Regular cardiac myocyte (primary cell): ENCODE data around the gene KRTAP4-8. TPM values are rescaled to one million over a fixed set of nuclear protein-coding genes. Genes with fewer than 3 reads are reported as not detected.

Source experiments
- total RNA-seq: library from RNA; depleted of rRNA; stranded (reverse); fragments of >200 nt; gene quantifications from 2 replicates; pipeline ENCODE4 v1.2.3, GENCODE V29; 2014

Gene KRTAP4-8
- total RNA-seq = not detected in 2 replicates

GRCh38 chr17:41098042-41098441 lies at the start of gene KRTAP4-8:
TSS of gene KRTAP4-8 (minus strand) at chr17:41098142. CDS start at chr17:41098084, 58 bp downstream.

GRCh38 chr17:41140360-41141131 lies 42.6 kb upstream of the KRTAP4-8 start, which contains the start of gene KRTAP4-6:
TSS of gene KRTAP4-6 (minus strand) at chr17:41140544. CDS start at chr17:41140487, 57 bp downstream.

GRCh38 chr17:41123991-41124371 lies 26.0 kb upstream of the KRTAP4-8 start, which contains the start of gene KRTAP4-12:
TSS of gene KRTAP4-12 (minus strand) at chr17:41124182. CDS start at chr17:41124122, 60 bp downstream.

GRCh38 chr17:41117846-41118386 lies 20.0 kb upstream of the KRTAP4-8 start, which contains the start of gene KRTAP4-11:
TSS of gene KRTAP4-11 (minus strand) at chr17:41118373. CDS start at chr17:41118315, 58 bp downstream.

GRCh38 chr17:41105347-41105746 lies 7.4 kb upstream of the KRTAP4-8 start, which contains the start of gene KRTAP4-9:
TSS of gene KRTAP4-9 (plus strand) at chr17:41105389. CDS start at chr17:41105389, 0 bp downstream.

GRCh38 chr17:41101586-41102259 lies 3.8 kb upstream of the KRTAP4-8 start, which contains the start of gene KRTAP4-16:
TSS of gene KRTAP4-16 (minus strand) at chr17:41102209. CDS start at chr17:41102209, 0 bp downstream.

GRCh38 chr17:41084100-41084856 lies 13.7 kb downstream of the KRTAP4-8 start, which contains the start of gene KRTAP4-7:
TSS of gene KRTAP4-7 (plus strand) at chr17:41084150. CDS start at chr17:41084207, 57 bp downstream.

GRCh38 chr17:41065829-41066624 lies 31.9 kb downstream of the KRTAP4-8 start, which contains the start of gene KRTAP2-4:
TSS of gene KRTAP2-4 (minus strand) at chr17:41065879. CDS start at chr17:41065845, 34 bp downstream.

GRCh38 chr17:41060052-41060604 lies 37.8 kb downstream of the KRTAP4-8 start, which contains the start of gene KRTAP2-3:
TSS of gene KRTAP2-3 (minus strand) at chr17:41060114. CDS start at chr17:41060050, 64 bp downstream.

GRCh38 chr17:41055130-41055529 lies 42.8 kb downstream of the KRTAP4-8 start, which contains the start of gene KRTAP2-2:
TSS of gene KRTAP2-2 (minus strand) at chr17:41055230. CDS start at chr17:41055211, 19 bp downstream.

Other genes starting within 250 kb of the KRTAP4-8 start
- not detected in 2 replicates for gene KRT12, start 230.9 kb downstream of the KRTAP4-8 start, total RNA-seq
- not detected in 2 replicates for gene KRT20, start 212.9 kb downstream of the KRTAP4-8 start, total RNA-seq
- gene KRT23, start 160.5 kb downstream of the KRTAP4-8 start, total RNA-seq = under 0.01 TPM in 1 of 2 replicates, not detected in the other
- 0.28 TPM in 1 of 2 replicates, not detected in the other for gene KRT39, start 131.2 kb downstream of the KRTAP4-8 start, total RNA-seq
- gene KRT40, start 113.8 kb downstream of the KRTAP4-8 start, total RNA-seq = not detected in 2 replicates
- not detected in 2 replicates for gene KRTAP3-3, start 104.0 kb downstream of the KRTAP4-8 start, total RNA-seq
- gene KRTAP3-2, start 98.2 kb downstream of the KRTAP4-8 start, total RNA-seq = not detected in 2 replicates
- not detected in 2 replicates for gene KRTAP3-1, start 89.0 kb downstream of the KRTAP4-8 start, total RNA-seq
- gene KRTAP1-5, start 70.9 kb downstream of the KRTAP4-8 start, total RNA-seq = 1.9 and 5.1 TPM in 2 replicates
- not detected in 2 replicates for gene KRTAP1-4, start 67.9 kb downstream of the KRTAP4-8 start, total RNA-seq
- gene KRTAP1-3, start 63.3 kb downstream of the KRTAP4-8 start, total RNA-seq = not detected in 2 replicates
- under 0.01 TPM in 1 of 2 replicates, not detected in the other for gene KRTAP1-1, start 56.7 kb downstream of the KRTAP4-8 start, total RNA-seq
- not detected in 2 replicates for gene KRTAP2-1, start 50.8 kb downstream of the KRTAP4-8 start, total RNA-seq
- not detected in 2 replicates for gene KRTAP2-2, start 42.9 kb downstream of the KRTAP4-8 start, total RNA-seq
- gene KRTAP2-3, start 38.0 kb downstream of the KRTAP4-8 start, total RNA-seq = under 0.01 and 0.77 TPM in 2 replicates
- gene KRTAP2-4, start 32.3 kb downstream of the KRTAP4-8 start, total RNA-seq = 0.28 TPM in 1 of 2 replicates, not detected in the other
- gene KRTAP4-7, start 14.0 kb downstream of the KRTAP4-8 start, total RNA-seq = not detected in 2 replicates
- not detected in 2 replicates for gene KRTAP4-16, start 4.1 kb upstream of the KRTAP4-8 start, total RNA-seq
- not detected in 2 replicates for gene KRTAP4-9, start 7.2 kb upstream of the KRTAP4-8 start, total RNA-seq
- not detected in 2 replicates for gene KRTAP4-11, start 20.2 kb upstream of the KRTAP4-8 start, total RNA-seq
- gene KRTAP4-12, start 26.0 kb upstream of the KRTAP4-8 start, total RNA-seq = not detected in 2 replicates
- not detected in 2 replicates for gene KRTAP4-6, start 42.4 kb upstream of the KRTAP4-8 start, total RNA-seq
- gene KRTAP4-5, start 51.7 kb upstream of the KRTAP4-8 start, total RNA-seq = not detected in 2 replicates
- gene KRTAP4-4, start 62.6 kb upstream of the KRTAP4-8 start, total RNA-seq = not detected in 2 replicates
- gene KRTAP4-3, start 70.1 kb upstream of the KRTAP4-8 start, total RNA-seq = not detected in 2 replicates
- not detected in 2 replicates for gene KRTAP4-2, start 80.1 kb upstream of the KRTAP4-8 start, total RNA-seq
- not detected in 2 replicates for gene KRTAP4-1, start 86.8 kb upstream of the KRTAP4-8 start, total RNA-seq
- gene KRTAP9-1, start 91.7 kb upstream of the KRTAP4-8 start, total RNA-seq = not detected in 2 replicates
- not detected in 2 replicates for gene KRTAP9-2, start 128.5 kb upstream of the KRTAP4-8 start, total RNA-seq
- gene KRTAP9-3, start 134.3 kb upstream of the KRTAP4-8 start, total RNA-seq = not detected in 2 replicates
- gene KRTAP9-8, start 139.9 kb upstream of the KRTAP4-8 start, total RNA-seq = not detected in 2 replicates
- gene KRTAP9-4, start 151.5 kb upstream of the KRTAP4-8 start, total RNA-seq = not detected in 2 replicates
- not detected in 2 replicates for gene KRTAP9-9, start 157.2 kb upstream of the KRTAP4-8 start, total RNA-seq
- not detected in 2 replicates for gene KRTAP9-6, start 167.2 kb upstream of the KRTAP4-8 start, total RNA-seq
- not detected in 2 replicates for gene KRTAP9-7, start 177.6 kb upstream of the KRTAP4-8 start, total RNA-seq
- gene KRTAP29-1, start 204.7 kb upstream of the KRTAP4-8 start, total RNA-seq = not detected in 2 replicates
- gene KRTAP16-1, start 211.2 kb upstream of the KRTAP4-8 start, total RNA-seq = not detected in 2 replicates
- not detected in 2 replicates for gene KRTAP17-1, start 217.6 kb upstream of the KRTAP4-8 start, total RNA-seq